K562 (cell line): Measurements from ENCODE around the gene PSD2. TPM values are rescaled to one million over a fixed set of nuclear protein-coding genes. Genes with fewer than 3 reads are reported as not detected.

ENCODE experiments used
- CTBP1 ChIP-seq: fragments of 450-650 bp; IDR thresholded peaks from 2 replicates; pipeline ENCODE4 v1.6.1; 2016; ENCODE audit warnings: borderline replicate concordance
- RHOXF2B ChIP-seq: fragments of 250-450 bp; sonication (Bioruptor Pico); conservative IDR thresholded peaks from 2 replicates; pipeline ENCODE4 v1.5.1; 2021
- polyA plus RNA-seq, 8 experiments: library from polyadenylated mRNA; depleted of rRNA in 4 of 8; stranded (reverse) in 5 of 8; unstranded in 3 of 8; fragments of >200 nt; fragmentation: Nextera tagmentation in 2 of 8; fragmentation: Illumina TruSeq in 1 of 8; extraction: Ambion mirVana in 2 of 8; extraction: Trizol in 1 of 8; gene quantifications; 2 replicates each; pipeline versions ENCODE4 v1.2.1 to v1.2.3, GENCODE V29; 2011 to 2014; ENCODE audit warnings: inconsistent platforms in 1 of 8, missing spikeins in 1 of 8
- total RNA-seq, 7 experiments: library from RNA; depleted of rRNA in 6 of 7; stranded (reverse); fragments of >200 nt in 6 of 7; fragmentation: Illumina TruSeq in 2 of 7; extraction: Trizol in 2 of 7; gene quantifications; 2 replicates each; pipeline versions ENCODE4 v1.2.1 to v1.2.3, GENCODE V29; 2011 to 2021; ENCODE audit warnings: low replicate concordance in 1 of 7
- TF ChIP-seq, protein P1 (sequence below): sonication (generic); formaldehyde crosslinking; IDR thresholded peaks from 2 replicates; pipeline ENCODE4 v1.4.0; 2020; ENCODE audit warnings: mild to moderate bottlenecking, missing genetic modification reagents
- TF ChIP-seq, protein P2 (sequence below), 2 experiments: fragments of 450-650 bp; formaldehyde crosslinking in 1 of 2; IDR thresholded peaks; 2 replicates each; pipeline versions ENCODE4 v1.4.0 to v1.6.1; 2014 to 2020; ENCODE audit warnings: mild to moderate bottlenecking in 2 of 2, borderline replicate concordance in 1 of 2, low read depth in 1 of 2
- TF ChIP-seq, protein P3 (sequence below): fragments of 450-650 bp; formaldehyde crosslinking; IDR thresholded peaks from 2 replicates; pipeline ENCODE4 v1.4.0; 2020; ENCODE audit warnings: mild to moderate bottlenecking, moderate library complexity

Gene PSD2
- total and polyA plus RNA-seq, 9 of the 15 experiments (the other 6 are each of a cell fraction or from before 2014, with no cell fraction given): 0.01 to 0.09 (median 0.04) TPM; not detected in 4

DNA sequence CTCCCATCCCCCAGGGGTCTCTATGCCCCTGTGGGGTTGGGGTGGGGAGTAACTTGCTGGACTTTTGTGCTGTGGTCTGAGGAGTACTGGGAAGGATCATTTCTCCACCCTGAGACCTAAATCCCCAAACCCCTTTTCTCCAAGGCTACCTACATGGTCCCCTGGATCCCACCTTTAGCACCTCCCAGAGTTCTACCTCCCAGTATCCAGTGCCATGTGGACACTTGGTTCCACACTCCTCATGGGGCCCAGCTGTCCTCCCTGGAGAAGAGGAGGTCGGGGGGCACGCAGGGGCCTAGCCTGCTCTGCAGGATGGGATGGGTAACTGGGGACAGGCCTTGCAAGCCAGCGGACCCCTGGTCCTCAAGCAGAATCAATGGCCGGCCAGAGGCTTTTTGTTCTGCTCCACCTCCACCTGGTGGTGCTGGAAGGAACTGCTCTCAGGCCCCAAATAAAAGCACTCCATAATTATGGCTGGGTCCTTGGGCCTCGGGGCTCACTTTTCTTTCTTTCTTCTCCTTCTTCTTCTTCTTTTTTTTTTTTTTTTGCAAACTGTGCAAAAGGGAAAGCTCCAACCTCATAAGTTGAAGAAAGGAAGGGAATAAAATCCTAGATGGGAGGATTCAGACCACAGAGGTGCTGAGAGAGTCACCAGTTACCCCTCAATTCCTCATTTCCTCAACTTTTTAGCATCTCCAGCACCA lies 68.4 kb downstream of the PSD2 start (continued):
- TF ChIP-seq, protein P1, sequence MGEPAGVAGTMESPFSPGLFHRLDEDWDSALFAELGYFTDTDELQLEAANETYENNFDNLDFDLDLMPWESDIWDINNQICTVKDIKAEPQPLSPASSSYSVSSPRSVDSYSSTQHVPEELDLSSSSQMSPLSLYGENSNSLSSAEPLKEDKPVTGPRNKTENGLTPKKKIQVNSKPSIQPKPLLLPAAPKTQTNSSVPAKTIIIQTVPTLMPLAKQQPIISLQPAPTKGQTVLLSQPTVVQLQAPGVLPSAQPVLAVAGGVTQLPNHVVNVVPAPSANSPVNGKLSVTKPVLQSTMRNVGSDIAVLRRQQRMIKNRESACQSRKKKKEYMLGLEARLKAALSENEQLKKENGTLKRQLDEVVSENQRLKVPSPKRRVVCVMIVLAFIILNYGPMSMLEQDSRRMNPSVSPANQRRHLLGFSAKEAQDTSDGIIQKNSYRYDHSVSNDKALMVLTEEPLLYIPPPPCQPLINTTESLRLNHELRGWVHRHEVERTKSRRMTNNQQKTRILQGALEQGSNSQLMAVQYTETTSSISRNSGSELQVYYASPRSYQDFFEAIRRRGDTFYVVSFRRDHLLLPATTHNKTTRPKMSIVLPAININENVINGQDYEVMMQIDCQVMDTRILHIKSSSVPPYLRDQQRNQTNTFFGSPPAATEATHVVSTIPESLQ (CRISPR knock-in tag): no peak
- TF ChIP-seq, protein P2, sequence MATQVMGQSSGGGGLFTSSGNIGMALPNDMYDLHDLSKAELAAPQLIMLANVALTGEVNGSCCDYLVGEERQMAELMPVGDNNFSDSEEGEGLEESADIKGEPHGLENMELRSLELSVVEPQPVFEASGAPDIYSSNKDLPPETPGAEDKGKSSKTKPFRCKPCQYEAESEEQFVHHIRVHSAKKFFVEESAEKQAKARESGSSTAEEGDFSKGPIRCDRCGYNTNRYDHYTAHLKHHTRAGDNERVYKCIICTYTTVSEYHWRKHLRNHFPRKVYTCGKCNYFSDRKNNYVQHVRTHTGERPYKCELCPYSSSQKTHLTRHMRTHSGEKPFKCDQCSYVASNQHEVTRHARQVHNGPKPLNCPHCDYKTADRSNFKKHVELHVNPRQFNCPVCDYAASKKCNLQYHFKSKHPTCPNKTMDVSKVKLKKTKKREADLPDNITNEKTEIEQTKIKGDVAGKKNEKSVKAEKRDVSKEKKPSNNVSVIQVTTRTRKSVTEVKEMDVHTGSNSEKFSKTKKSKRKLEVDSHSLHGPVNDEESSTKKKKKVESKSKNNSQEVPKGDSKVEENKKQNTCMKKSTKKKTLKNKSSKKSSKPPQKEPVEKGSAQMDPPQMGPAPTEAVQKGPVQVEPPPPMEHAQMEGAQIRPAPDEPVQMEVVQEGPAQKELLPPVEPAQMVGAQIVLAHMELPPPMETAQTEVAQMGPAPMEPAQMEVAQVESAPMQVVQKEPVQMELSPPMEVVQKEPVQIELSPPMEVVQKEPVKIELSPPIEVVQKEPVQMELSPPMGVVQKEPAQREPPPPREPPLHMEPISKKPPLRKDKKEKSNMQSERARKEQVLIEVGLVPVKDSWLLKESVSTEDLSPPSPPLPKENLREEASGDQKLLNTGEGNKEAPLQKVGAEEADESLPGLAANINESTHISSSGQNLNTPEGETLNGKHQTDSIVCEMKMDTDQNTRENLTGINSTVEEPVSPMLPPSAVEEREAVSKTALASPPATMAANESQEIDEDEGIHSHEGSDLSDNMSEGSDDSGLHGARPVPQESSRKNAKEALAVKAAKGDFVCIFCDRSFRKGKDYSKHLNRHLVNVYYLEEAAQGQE (IDR thresholded peaks at IDR 0.05; ENCODE audit: borderline replicate concordance): peak; percentile 53; the same call in 1 of the 2 replicates
- TF ChIP-seq, protein P2 (CRISPR knock-in tag; IDR thresholded peaks at IDR 0.05; ENCODE audit: low read depth): no peak
- TF ChIP-seq, protein P3, sequence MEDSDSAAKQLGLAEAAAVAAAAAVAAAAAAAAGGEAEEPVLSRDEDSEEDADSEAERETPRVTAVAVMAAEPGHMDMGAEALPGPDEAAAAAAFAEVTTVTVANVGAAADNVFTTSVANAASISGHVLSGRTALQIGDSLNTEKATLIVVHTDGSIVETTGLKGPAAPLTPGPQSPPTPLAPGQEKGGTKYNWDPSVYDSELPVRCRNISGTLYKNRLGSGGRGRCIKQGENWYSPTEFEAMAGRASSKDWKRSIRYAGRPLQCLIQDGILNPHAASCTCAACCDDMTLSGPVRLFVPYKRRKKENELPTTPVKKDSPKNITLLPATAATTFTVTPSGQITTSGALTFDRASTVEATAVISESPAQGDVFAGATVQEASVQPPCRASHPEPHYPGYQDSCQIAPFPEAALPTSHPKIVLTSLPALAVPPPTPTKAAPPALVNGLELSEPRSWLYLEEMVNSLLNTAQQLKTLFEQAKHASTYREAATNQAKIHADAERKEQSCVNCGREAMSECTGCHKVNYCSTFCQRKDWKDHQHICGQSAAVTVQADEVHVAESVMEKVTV (CRISPR knock-in tag): 0 out of 2 replicates have a peak, but pooled peaks have one; percentile 9
- TF ChIP-seq CTBP1: no peak
- TF ChIP-seq RHOXF2B (CRISPR knock-in tag): no peak
- TF ChIP-seq, all 486 proteins: peak for 8
